OCI-LY1 (cell line): ENCODE measurements around the gene ANO4.

Source experiments
- CTCF ChIP-seq: fragments of 200-600 bp; sonication (generic), shearing (Covaris generic); IDR thresholded peaks from 2 replicates; pipeline ENCODE4 v1.5.1; 2017; ENCODE audit warnings: mild to moderate bottlenecking, antibody characterized with exemption, low read length, moderate library complexity, mixed read lengths
- EZH2 ChIP-seq: fragments of 200-600 bp; sonication (generic), shearing (Covaris generic); IDR thresholded peaks from 2 replicates; pipeline ENCODE4 v1.8.0; 2017; ENCODE audit warnings: borderline replicate concordance, mixed run types, mild to moderate bottlenecking, antibody characterized with exemption, low read length, moderate library complexity, mixed read lengths

DNA sequence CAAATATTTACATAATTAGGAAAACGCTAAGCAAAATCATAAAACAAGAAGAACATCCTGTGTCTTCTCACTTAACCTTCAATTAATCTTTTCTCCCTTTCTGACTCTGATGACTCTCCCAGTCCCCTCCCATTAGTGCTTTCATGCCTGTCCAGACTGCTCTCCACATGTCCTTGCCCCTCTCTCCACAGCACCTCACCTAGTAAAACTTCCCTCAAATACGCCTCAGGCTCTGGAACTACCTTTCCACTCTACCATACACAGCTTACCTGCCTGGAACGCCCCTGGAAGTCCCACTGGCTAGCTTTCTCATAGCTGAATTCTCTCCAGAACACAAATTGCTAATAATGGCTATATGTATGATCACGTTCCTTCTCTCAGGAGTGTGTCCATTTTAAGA is 370.7 kb downstream of the ANO4 start:
- no peak for TF ChIP-seq CTCF
- TF ChIP-seq EZH2, result no peak
